CD14-positive monocyte (primary cell): ENCODE data around the gene PAQR8. TPM values are rescaled to one million over a fixed set of nuclear protein-coding genes. Genes with fewer than 3 reads are reported as not detected.

ENCODE experiments used
- DNase-seq, 3 donors: peaks; one replicate each; pipeline ENCODE4 v3.0.0-alpha.2; 2011 to 2022
- H2AFZ ChIP-seq: 2 replicates; pipeline ENCODE4 v1.6.0; 2012; ENCODE audit warnings: mild to moderate bottlenecking, low read depth, low read length, inconsistent platforms; ENCODE audit not compliant: insufficient read depth, poor library complexity, severe bottlenecking
- H3K27ac ChIP-seq, 2 donors: 1 replicate in 1 of 2; 2 replicates in 1 of 2; pipeline ENCODE4 v1.5.1; 2012 to 2013; ENCODE audit warnings: low read length in 2 of 2, control low read depth in 1 of 2, inconsistent platforms in 1 of 2, low read depth in 1 of 2, mild to moderate bottlenecking in 1 of 2
- H3K27me3 ChIP-seq, 2 donors: one replicate each; pipeline versions ENCODE4 v1.6.0 to v1.6.1; 2011 to 2013; ENCODE audit warnings: low read length in 2 of 2; ENCODE audit not compliant: control insufficient read depth in 2 of 2, insufficient read depth in 2 of 2
- H3K36me3 ChIP-seq, 2 donors: replicated peaks in 1 of 2; 1 replicate in 1 of 2; 2 replicates in 1 of 2; pipeline versions ENCODE4 v1.5.1 to v1.6.1; 2012 to 2013; ENCODE audit warnings: low read length in 2 of 2, control low read depth in 1 of 2, inconsistent platforms in 1 of 2, mild to moderate bottlenecking in 1 of 2; ENCODE audit not compliant: insufficient read depth in 2 of 2, control insufficient read depth in 1 of 2
- H3K4me1 ChIP-seq, 2 donors: 1 replicate in 1 of 2; 2 replicates in 1 of 2; pipeline versions ENCODE4 v1.5.1 to v1.6.1; 2012 to 2013; ENCODE audit warnings: low read length in 2 of 2, control low read depth in 1 of 2, inconsistent platforms in 1 of 2, mild to moderate bottlenecking in 1 of 2, moderate library complexity in 1 of 2; ENCODE audit not compliant: insufficient read depth in 2 of 2, control insufficient read depth in 1 of 2
- H3K4me2 ChIP-seq: replicated peaks from 2 replicates; pipeline ENCODE3; 2012; ENCODE audit warnings: low read length, moderate library complexity, mild to moderate bottlenecking; ENCODE audit not compliant: poor library complexity, severe bottlenecking; ENCODE audit errors: extremely low read depth
- H3K4me3 ChIP-seq, 3 experiments: fragments of 200-600 bp in 1 of 3; sonication (generic) in 1 of 3; replicated peaks in 1 of 3; 1 replicate in 2 of 3; 2 replicates in 1 of 3; pipeline ENCODE4 v1.5.1; 2011 to 2013; ENCODE audit warnings: low read length in 3 of 3, mild to moderate bottlenecking in 3 of 3, control low read depth in 2 of 3, low read depth in 2 of 3, inconsistent platforms in 1 of 3, moderate library complexity in 1 of 3
- H3K79me2 ChIP-seq: 2 replicates; pipeline ENCODE4 v1.6.0; 2012; ENCODE audit warnings: mild to moderate bottlenecking, control low read depth, inconsistent platforms, low read length, moderate library complexity; ENCODE audit not compliant: insufficient read depth
- H3K9ac ChIP-seq: 2 replicates; pipeline ENCODE4 v1.6.0; 2017; ENCODE audit warnings: low read length, mild to moderate bottlenecking; ENCODE audit not compliant: insufficient read depth, poor library complexity, severe bottlenecking
- H3K9me3 ChIP-seq, 2 donors: replicated peaks in 1 of 2; 1 replicate in 1 of 2; 2 replicates in 1 of 2; pipeline versions ENCODE4 v1.5.1 to v1.6.1; 2012 to 2013; ENCODE audit warnings: low read length in 2 of 2, control low read depth in 1 of 2; ENCODE audit not compliant: control insufficient read depth in 1 of 2, insufficient read depth in 1 of 2
- H4K20me1 ChIP-seq: 2 replicates; pipeline ENCODE4 v1.6.0; 2012; ENCODE audit warnings: mild to moderate bottlenecking, low read length, control low read depth, moderate library complexity; ENCODE audit not compliant: insufficient read depth
- H3K27ac Mint-ChIP-seq, 7 donors: one replicate each; pipeline ENCODE4 v1.8.0; 2020; ENCODE audit warnings: mild to moderate bottlenecking in 7 of 7, mixed read lengths in 7 of 7, moderate library complexity in 6 of 7, inconsistent platforms in 2 of 7
- H3K27me3 Mint-ChIP-seq, 3 donors: one replicate each; pipeline ENCODE4 v1.8.0; 2021 to 2022; ENCODE audit warnings: low read depth in 3 of 3, mild to moderate bottlenecking in 3 of 3, mixed read lengths in 3 of 3, moderate library complexity in 3 of 3, inconsistent platforms in 1 of 3
- H3K36me3 Mint-ChIP-seq, 2 donors: one replicate each; pipeline ENCODE4 v1.8.0; 2020; ENCODE audit warnings: mixed read lengths in 2 of 2, inconsistent platforms in 1 of 2, mild to moderate bottlenecking in 1 of 2
- H3K4me1 Mint-ChIP-seq: one replicate; pipeline ENCODE4 v1.8.0; 2020; ENCODE audit warnings: mild to moderate bottlenecking, mixed read lengths
- H3K4me3 Mint-ChIP-seq, 2 donors: one replicate each; pipeline ENCODE4 v1.8.0; 2020; ENCODE audit warnings: mild to moderate bottlenecking in 2 of 2, mixed read lengths in 2 of 2, moderate library complexity in 1 of 2
- H3K9me3 Mint-ChIP-seq, 7 donors: one replicate each; pipeline ENCODE4 v1.8.0; 2020 to 2022; ENCODE audit warnings: mixed read lengths in 7 of 7, mild to moderate bottlenecking in 6 of 7, moderate library complexity in 6 of 7, inconsistent platforms in 2 of 7
- CTCF ChIP-seq: fragments of 200-600 bp; IDR thresholded peaks from one replicate; pipeline ENCODE4 v1.8.0; 2022; ENCODE audit warnings: antibody characterized with exemption, mild to moderate bottlenecking
- WGBS: methylation state at CpG from one replicate; pipeline ENCODE4 v1.1.5; 2013; ENCODE audit warnings: missing lambda C conversion rate; ENCODE audit not compliant: insufficient coverage; 5-methylcytosine and 5-hydroxymethylcytosine counted together
- intact Hi-C, 2 donors: fragments of 100-400 bp; cut with micrococcal nuclease; formaldehyde crosslinking; loops; one replicate each; pipeline versions ENCODE4 v1.15.0 to v1.15.1; 2023
- polyA plus RNA-seq, 3 donors: library from polyadenylated mRNA; depleted of rRNA in 1 of 3; unstranded in 2 of 3; stranded (reverse) in 1 of 3; fragments of 300-500 nt in 2 of 3; fragments of >200 nt in 1 of 3; fragmentation: Illumina TruSeq in 2 of 3; gene quantifications; 1 replicate in 2 of 3; 2 replicates in 1 of 3; pipeline ENCODE4 v1.2.3, GENCODE V29; 2012 to 2021

PAQR8 gene
- polyA plus RNA-seq, 3 donors: 2.4 to 17.4 (median 6.8) TPM

- no peak overlapping the region for H3K4me2 ChIP-seq
- no peak for TF ChIP-seq CTCF
- H3K36me3 ChIP-seq: no peaks in the 10 kb centered on the region
- Mint-ChIP-seq H3K36me3 (no peaks in the 10 kb centered on the region), H3K4me1 (peaks cover 20% of the 10 kb centered on the region), H3K9me3 (no peaks in the 10 kb centered on the region), H3K27ac (no peak overlapping the region), H3K27me3 (peaks cover 0 to 2% (median 0%) of the 10 kb centered on the region in 3 donors), H3K4me3 (no peak overlapping the region)
- no peak overlapping the region for H3K27ac ChIP-seq
- H4K20me1 ChIP-seq: no peaks in the 10 kb centered on the region
- H3K4me1 ChIP-seq: peaks cover 13 to 15% of the 10 kb centered on the region in 2 donors
- H3K79me2 ChIP-seq: no peaks in the 10 kb centered on the region
- H3K4me3 ChIP-seq: no peak overlapping the region
- intact Hi-C loops: no loop called here
- no peak for DNase-seq
- no CpG with 5 or more reads among the region's 1 CpG for WGBS
- H3K27me3 ChIP-seq: no peaks in the 10 kb centered on the region
- no peak overlapping the region for H3K9ac ChIP-seq
- H2AFZ ChIP-seq: no peak overlapping the region
- H3K9me3 ChIP-seq: no peaks in the 10 kb centered on the region
Observed at GRCh38 chr6:52345311-52345710, 16.6 kb upstream of the PAQR8 start.

GRCh38 chr6:52346503-52346902 lies 15.4 kb upstream of the PAQR8 start:
- H2AFZ ChIP-seq: no peak overlapping the region

More at GRCh38 chr6:52346503-52346902, 15.4 kb upstream of the PAQR8 start:
- Histone ChIP-seq H3K36me3 (no peaks in the 10 kb centered on the region), H3K9ac (no peak overlapping the region), H4K20me1 (no peaks in the 10 kb centered on the region), H3K9me3 (no peaks in the 10 kb centered on the region), H3K79me2 (no peaks in the 10 kb centered on the region), H3K27ac (no peak overlapping the region), H3K4me2 (no peak overlapping the region), H3K4me3 (no peak overlapping the region), H3K4me1 (peaks cover 21% of the 10 kb centered on the region in 2 donors), H3K27me3 (no peaks in the 10 kb centered on the region)
- Mint-ChIP-seq H3K36me3 (no peaks in the 10 kb centered on the region), H3K9me3 (no peaks in the 10 kb centered on the region), H3K27ac (no peak overlapping the region), H3K27me3 (peaks cover 0 to 2% (median 0%) of the 10 kb centered on the region in 3 donors), H3K4me1 (peaks cover 28% of the 10 kb centered on the region), H3K4me3 (no peak overlapping the region)
- no peak for DNase-seq
- 100% methylated on average over 1 of the region's 2 CpGs for WGBS
- TF ChIP-seq CTCF: no peak
- intact Hi-C loops: no loop called here
